ENCODE results near the gene DDIT3.
"Not testable (repeated sequence)": the region's sequence is repeated elsewhere in the genome, so short reads cannot be mapped to it uniquely, and the experiment has no call there.

DDIT3 gene

DNA sequence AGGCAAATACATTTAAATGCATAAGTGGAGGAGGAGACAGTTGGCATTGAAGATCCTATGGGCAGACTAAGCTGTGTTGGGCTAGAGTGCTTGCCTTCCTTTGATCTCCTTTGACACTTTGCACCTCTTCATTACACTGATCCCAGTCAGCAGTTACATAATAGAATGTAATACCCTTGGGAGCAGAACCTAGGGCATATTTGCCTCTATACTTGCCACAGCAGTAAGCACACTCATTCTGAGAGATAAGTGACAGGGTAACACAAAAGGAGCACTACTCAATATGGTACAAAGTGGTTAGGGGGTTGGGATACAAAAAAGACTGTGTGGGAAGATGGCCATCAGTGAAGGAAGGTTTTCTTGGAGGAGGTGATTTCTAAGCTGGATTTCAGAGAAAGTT lies 23.5 kb downstream of the DDIT3 start:
- Histone ChIP-seq H3K9me3 (ENCODE audit: control insufficient read depth, insufficient read depth, low read length) (no peaks in the 10 kb centered on the region), H3F3A (ENCODE audit: control insufficient read depth, insufficient read depth) (0 out of 2 replicates have a peak, but pooled peaks cover 2% of the 10 kb centered on the region), H3K9me2 (replicated peaks; ENCODE audit: control insufficient read depth, low read length) (no peaks in the 10 kb centered on the region), H3K4me3 (ENCODE audit: low read length) (no peak overlapping the region), H3K4me2 (ENCODE audit: low read length) (no peak overlapping the region), H4K20me1 (ENCODE audit: control insufficient read depth, insufficient read depth, low read depth, low read length) (no peaks in the 10 kb centered on the region; the same call in 1 of the 2 replicates), H3K4me1 (ENCODE audit: control insufficient read depth, low read length) (no peaks in the 10 kb centered on the region), H3K79me2 (ENCODE audit: control insufficient read depth, low read length) (peaks cover 9% of the 10 kb centered on the region; the same call in 1 of the 2 replicates), H3K36me3 (ENCODE audit: control insufficient read depth, low read length) (peaks cover 68% of the 10 kb centered on the region), H3K27ac (ENCODE audit: low read depth, low read length) (no peak overlapping the region), H3K27me3 (ENCODE audit: control insufficient read depth, low read length) (no peaks in the 10 kb centered on the region)
- TF ChIP-seq CTCF (IDR thresholded peaks at IDR 0.05; ENCODE audit: low read depth, low read length, poor library complexity, severe bottlenecking), result no peak
- TF ChIP-seq EZH2phosphoT487 (IDR thresholded peaks at IDR 0.05; ENCODE audit: borderline replicate concordance, low read length), result no peak

GRCh38 chr12:57495051-57495701 lies 25.1 kb downstream of the DDIT3 start:
- not testable (repeated sequence) for H3K27ac ChIP-seq (ENCODE audit: low read depth, low read length); H3K27me3 ChIP-seq (ENCODE audit: control insufficient read depth, low read length); H3K4me3 ChIP-seq (ENCODE audit: low read length); H3K9me3 ChIP-seq (ENCODE audit: control insufficient read depth, insufficient read depth, low read length); H3K9me2 ChIP-seq (replicated peaks; ENCODE audit: control insufficient read depth, low read length); H3F3A ChIP-seq (ENCODE audit: control insufficient read depth, insufficient read depth); H3K4me1 ChIP-seq (ENCODE audit: control insufficient read depth, low read length); H3K4me2 ChIP-seq (ENCODE audit: low read length); H4K20me1 ChIP-seq (ENCODE audit: control insufficient read depth, insufficient read depth, low read depth, low read length)
- H3K79me2 ChIP-seq (ENCODE audit: control insufficient read depth, low read length), result peaks cover 22% of the 10 kb centered on the region
- H3K36me3 ChIP-seq (ENCODE audit: control insufficient read depth, low read length), result peaks cover 67% of the 10 kb centered on the region

DNA sequence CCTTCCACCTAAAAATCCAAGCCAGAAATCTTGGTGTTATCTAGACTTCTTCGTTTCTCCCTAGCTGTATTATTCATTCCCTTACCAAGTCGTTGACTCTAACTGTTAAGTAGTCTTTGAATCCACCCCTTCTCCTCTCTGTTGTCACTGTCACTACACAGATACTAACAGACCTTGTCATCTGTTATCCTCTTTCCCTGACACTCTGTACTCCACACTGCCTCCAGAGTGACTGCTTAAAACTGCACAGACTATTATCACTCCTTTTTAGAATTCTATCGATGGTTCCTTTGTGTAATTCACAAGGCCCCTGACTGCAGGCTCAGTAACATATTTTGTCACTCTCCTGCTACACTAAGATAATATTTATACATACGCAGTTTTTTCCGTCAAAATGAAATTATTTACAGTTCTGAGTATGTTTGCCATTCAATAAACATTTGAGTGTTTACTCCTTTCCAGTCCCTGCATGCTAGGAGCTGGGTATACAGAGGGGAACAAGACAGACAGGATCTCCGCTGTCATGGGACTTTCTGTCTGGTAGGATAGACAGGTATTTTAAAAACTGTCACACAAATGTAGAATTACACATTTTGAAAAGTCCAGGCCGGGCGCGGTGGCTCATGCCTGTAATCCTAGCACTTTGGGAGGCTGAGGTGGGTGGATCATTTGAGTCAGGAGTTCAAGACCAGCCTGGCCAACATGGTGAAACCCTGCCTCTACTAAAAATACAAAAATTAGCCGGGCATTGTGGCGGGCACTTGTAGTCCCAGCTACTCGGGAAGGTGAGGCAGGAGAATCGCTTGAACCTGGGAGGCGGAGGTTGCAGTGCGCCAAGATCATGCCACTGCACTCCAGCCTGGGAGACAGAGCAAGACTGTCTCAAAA lies 28.7 kb downstream of the DDIT3 start:
- 0 out of 2 replicates have a peak, but pooled peaks cover 2% of the 10 kb centered on the region for H3F3A ChIP-seq (ENCODE audit: control insufficient read depth, insufficient read depth)
- TF ChIP-seq EZH2phosphoT487 (IDR thresholded peaks at IDR 0.05; ENCODE audit: borderline replicate concordance, low read length) (no peak), CTCF (IDR thresholded peaks at IDR 0.05; ENCODE audit: low read depth, low read length, poor library complexity, severe bottlenecking) (peak; percentile 39)
- H3K27ac ChIP-seq (ENCODE audit: low read depth, low read length), result no peak overlapping the region
- peaks cover 40% of the 10 kb centered on the region for H3K79me2 ChIP-seq (ENCODE audit: control insufficient read depth, low read length)
- H3K4me1 ChIP-seq (ENCODE audit: control insufficient read depth, low read length), result peaks cover 19% of the 10 kb centered on the region
- peaks cover 62% of the 10 kb centered on the region for H3K36me3 ChIP-seq (ENCODE audit: control insufficient read depth, low read length)
- H4K20me1 ChIP-seq (ENCODE audit: control insufficient read depth, insufficient read depth, low read depth, low read length), result no peaks in the 10 kb centered on the region
- H3K9me3 ChIP-seq (ENCODE audit: control insufficient read depth, insufficient read depth, low read length), result no peaks in the 10 kb centered on the region
- H3K9me2 ChIP-seq (replicated peaks; ENCODE audit: control insufficient read depth, low read length), result no peaks in the 10 kb centered on the region
- no peak overlapping the region for H3K4me2 ChIP-seq (ENCODE audit: low read length)
- H3K4me3 ChIP-seq (ENCODE audit: low read length), result no peak overlapping the region
- no peaks in the 10 kb centered on the region for H3K27me3 ChIP-seq (ENCODE audit: control insufficient read depth, low read length)

GRCh38 chr12:57490126-57490525 lies 30.2 kb downstream of the DDIT3 start:
- H4K20me1 ChIP-seq (ENCODE audit: control insufficient read depth, insufficient read depth, low read depth, low read length), result no peaks in the 10 kb centered on the region
- H3F3A ChIP-seq (ENCODE audit: control insufficient read depth, insufficient read depth), result 0 out of 2 replicates have a peak, but pooled peaks cover 5% of the 10 kb centered on the region
- no peaks in the 10 kb centered on the region for H3K9me3 ChIP-seq (ENCODE audit: control insufficient read depth, insufficient read depth, low read length)
- no peaks in the 10 kb centered on the region for H3K9me2 ChIP-seq (replicated peaks; ENCODE audit: control insufficient read depth, low read length)
- no peaks in the 10 kb centered on the region for H3K27me3 ChIP-seq (ENCODE audit: control insufficient read depth, low read length)
- H3K79me2 ChIP-seq (ENCODE audit: control insufficient read depth, low read length), result peaks cover 40% of the 10 kb centered on the region
- TF ChIP-seq EZH2phosphoT487 (IDR thresholded peaks at IDR 0.05; ENCODE audit: borderline replicate concordance, low read length) (no peak), CTCF (IDR thresholded peaks at IDR 0.05; ENCODE audit: low read depth, low read length, poor library complexity, severe bottlenecking) (no peak)
- H3K27ac ChIP-seq (ENCODE audit: low read depth, low read length), result no peak overlapping the region
- H3K4me2 ChIP-seq (ENCODE audit: low read length), result peak overlapping the region; percentile 8; the same call in 1 of the 2 replicates
- no peak overlapping the region for H3K4me3 ChIP-seq (ENCODE audit: low read length)
- H3K36me3 ChIP-seq (ENCODE audit: control insufficient read depth, low read length), result peaks cover 52% of the 10 kb centered on the region
- H3K4me1 ChIP-seq (ENCODE audit: control insufficient read depth, low read length), result peaks cover 19% of the 10 kb centered on the region

Measured in DOHH2 (cell line).